B cell (primary cell): ENCODE results near the gene COG3. TPM values are rescaled to one million over a fixed set of nuclear protein-coding genes. Genes with fewer than 3 reads are reported as not detected.

Source experiments
- ATAC-seq: fragments of 200-7000 bp; cut with Tn5 transposase; one replicate; pipeline ENCODE4 v1.10.0; 2021; ENCODE audit warnings: low read depth, mild to moderate bottlenecking, moderate number of reproducible peaks, moderate library complexity
- CTCF ChIA-PET: fragments of 350-600 bp; sonication (Branson Sonifier 250); formaldehyde crosslinking; loops from one replicate; lab custom pipeline; 2021; ENCODE audit warnings: antibody characterized with exemption, inconsistent platforms; lab: Charles Lee
- POLR2A ChIA-PET: fragments of 350-600 bp; sonication (Branson Sonifier 250); formaldehyde crosslinking; loops from one replicate; lab custom pipeline; 2021; ENCODE audit warnings: antibody characterized with exemption; lab: Charles Lee
- DNase-seq: peaks from one replicate; pipeline ENCODE4 v3.0.0; 2013
- H2AFZ ChIP-seq: 2 replicates; pipeline ENCODE4 v1.6.1; 2012; ENCODE audit warnings: mild to moderate bottlenecking, low read depth, low read length; ENCODE audit not compliant: insufficient read depth, poor library complexity, severe bottlenecking
- H3K27ac ChIP-seq, 2 donors: 1 replicate in 1 of 2; 2 replicates in 1 of 2; pipeline ENCODE4 v1.5.1; 2012 to 2013; ENCODE audit warnings: low read length in 2 of 2, mild to moderate bottlenecking in 2 of 2, moderate library complexity in 1 of 2
- H3K27me3 ChIP-seq, 4 experiments: fragments of 200-600 bp in 1 of 4; sonication (generic) in 1 of 4; replicated peaks in 1 of 4; 1 replicate in 2 of 4; 2 replicates in 2 of 4; pipeline versions ENCODE4 v1.6.1 to v1.7.0; 2013 to 2016; ENCODE audit warnings: low read length in 3 of 4, mild to moderate bottlenecking in 2 of 4, mixed read lengths in 1 of 4, moderate library complexity in 1 of 4; ENCODE audit not compliant: insufficient read depth in 4 of 4, control insufficient read depth in 3 of 4; ENCODE audit errors: control extremely low read depth in 1 of 4
- H3K36me3 ChIP-seq, 2 experiments: replicated peaks in 1 of 2; 1 replicate in 1 of 2; 2 replicates in 1 of 2; pipeline versions ENCODE4 v1.6.1 to v1.7.1; 2013; ENCODE audit warnings: low read length in 1 of 2; ENCODE audit not compliant: insufficient read depth in 2 of 2, control insufficient read depth in 1 of 2; ENCODE audit errors: control extremely low read depth in 1 of 2, extremely low read depth in 1 of 2
- H3K4me1 ChIP-seq, 2 donors: fragments of 200-600 bp in 1 of 2; sonication (generic) in 1 of 2; 1 replicate in 1 of 2; 2 replicates in 1 of 2; pipeline versions ENCODE4 v1.5.1 to v1.6.1; 2013 to 2017; ENCODE audit warnings: low read length in 2 of 2; ENCODE audit not compliant: control insufficient read depth in 2 of 2, insufficient read depth in 2 of 2
- H3K4me2 ChIP-seq: replicated peaks from 2 replicates; pipeline ENCODE3; 2012; ENCODE audit warnings: mild to moderate bottlenecking, low read depth, low read length; ENCODE audit not compliant: poor library complexity, severe bottlenecking
- H3K4me3 ChIP-seq, 5 experiments: fragments of 200-600 bp in 1 of 5; sonication (generic) in 1 of 5; 1 replicate in 3 of 5; 2 replicates in 2 of 5; pipeline versions ENCODE4 v1.5.1 to v1.7.0; 2011 to 2016; ENCODE audit warnings: low read length in 4 of 5, mild to moderate bottlenecking in 4 of 5, low read depth in 2 of 5, control low read depth in 1 of 5, moderate library complexity in 1 of 5; ENCODE audit not compliant: insufficient read depth in 1 of 5; ENCODE audit errors: control extremely low read depth in 1 of 5, extremely low read depth in 1 of 5
- H3K79me2 ChIP-seq: fragments of 200-600 bp; sonication (generic); one replicate; pipeline ENCODE4 v1.6.0; 2016; ENCODE audit warnings: low read length; ENCODE audit not compliant: control insufficient read depth, insufficient read depth
- H3K9ac ChIP-seq: fragments of 200-600 bp; sonication (generic); 2 replicates; pipeline ENCODE4 v1.6.1; 2017; ENCODE audit warnings: mild to moderate bottlenecking, low read length, moderate library complexity
- H3K9me3 ChIP-seq, 3 donors: one replicate each; pipeline versions ENCODE4 v1.6.1 to v1.7.1; 2013; ENCODE audit warnings: low read length in 2 of 3; ENCODE audit not compliant: control insufficient read depth in 2 of 3, insufficient read depth in 1 of 3; ENCODE audit errors: control extremely low read depth in 1 of 3
- H4K20me1 ChIP-seq: 2 replicates; pipeline ENCODE4 v1.6.0; 2012; ENCODE audit warnings: mild to moderate bottlenecking, low read length; ENCODE audit not compliant: insufficient read depth, control insufficient read depth, poor library complexity, severe bottlenecking
- H3K27ac Mint-ChIP-seq: one replicate; pipeline ENCODE4 v1.8.0; 2021; ENCODE audit warnings: mixed read lengths
- H3K27me3 Mint-ChIP-seq: one replicate; pipeline ENCODE4 v1.8.0; 2021; ENCODE audit warnings: mixed read lengths
- H3K4me1 Mint-ChIP-seq: one replicate; pipeline ENCODE4 v1.8.0; 2021; ENCODE audit warnings: mixed read lengths
- H3K4me3 Mint-ChIP-seq: one replicate; pipeline ENCODE4 v1.8.0; 2021; ENCODE audit warnings: mixed read lengths
- H3K9me3 Mint-ChIP-seq: one replicate; pipeline ENCODE4 v1.8.0; 2022; ENCODE audit warnings: mixed read lengths; ENCODE audit not compliant: insufficient read depth
- CTCF ChIP-seq: fragments of 200-600 bp; IDR thresholded peaks from one replicate; pipeline ENCODE4 v1.8.0; 2022; ENCODE audit warnings: antibody characterized with exemption, mild to moderate bottlenecking
- EZH2 ChIP-seq: IDR thresholded peaks from 2 replicates; pipeline ENCODE4 v1.6.1; 2012; ENCODE audit warnings: borderline replicate concordance, low read depth, mild to moderate bottlenecking, moderate library complexity, low read length; ENCODE audit not compliant: insufficient read depth, poor library complexity, severe bottlenecking
- WGBS: methylation state at CpG from one replicate; pipeline ENCODE4 v1.1.5; 2013; ENCODE audit warnings: missing lambda C conversion rate; ENCODE audit not compliant: insufficient coverage; 5-methylcytosine and 5-hydroxymethylcytosine counted together
- intact Hi-C: fragments of 100-400 bp; cut with micrococcal nuclease; formaldehyde crosslinking; loops from one replicate; pipeline ENCODE4 v1.10.0; 2022
- polyA plus RNA-seq: library from polyadenylated mRNA; depleted of rRNA; stranded (reverse); fragments of >200 nt; gene quantifications from 2 replicates; pipeline ENCODE4 v1.2.3, GENCODE V29; 2012
- total RNA-seq, 2 donors: library from RNA; stranded (reverse); fragments of 120-200 nt in 1 of 2; gene quantifications; 1 replicate in 1 of 2; 2 replicates in 1 of 2; pipeline versions ENCODE4 v1.2.3 to v1.2.4, GENCODE V29; 2013 to 2022

Gene COG3
- total and polyA plus RNA-seq, 2 donors (not counting 1 experiment from before 2014, with no cell fraction given): 29.5 to 37.3 TPM

GRCh38 chr13:45538382-45538781, 73.6 kb downstream of the COG3 start:
- TF ChIP-seq CTCF (no peak), EZH2 (no peak)
- H3K4me3 ChIP-seq: no peak overlapping the region
- H3K36me3 ChIP-seq: peaks cover 0 to 25% of the 10 kb centered on the region in 2 experiments
- no peaks in the 10 kb centered on the region for H3K9me3 ChIP-seq
- 67% methylated on average over 1 of the region's 2 CpGs for WGBS
- DNase-seq: no peak
- H2AFZ ChIP-seq: no peak overlapping the region
- Mint-ChIP-seq H3K4me1 (no peaks in the 10 kb centered on the region), H3K4me3 (no peak overlapping the region), H3K27me3 (no peaks in the 10 kb centered on the region), H3K9me3 (no peaks in the 10 kb centered on the region), H3K27ac (no peak overlapping the region)
- intact Hi-C loops: no loop called here
- ChIA-PET CTCF (no interaction called here), POLR2A (no interaction called here)
- no peak overlapping the region for H3K4me2 ChIP-seq
- no peaks in the 10 kb centered on the region for H3K4me1 ChIP-seq
- H3K27me3 ChIP-seq: no peaks in the 10 kb centered on the region
- H3K9ac ChIP-seq: no peak overlapping the region
- no peaks in the 10 kb centered on the region for H3K79me2 ChIP-seq
- no peak overlapping the region for H3K27ac ChIP-seq
- ATAC-seq: no peak
- no peaks in the 10 kb centered on the region for H4K20me1 ChIP-seq

GRCh38 chr13:45540195-45540594, 75.5 kb downstream of the COG3 start:
- ChIA-PET POLR2A (no interaction called here), CTCF (no interaction called here)
- H3K36me3 ChIP-seq: peaks cover 0 to 9% of the 10 kb centered on the region in 2 experiments
- H3K4me3 ChIP-seq: no peak overlapping the region
- no peak overlapping the region for H2AFZ ChIP-seq
- Mint-ChIP-seq H3K4me3 (no peak overlapping the region), H3K9me3 (no peaks in the 10 kb centered on the region), H3K4me1 (no peaks in the 10 kb centered on the region), H3K27me3 (no peaks in the 10 kb centered on the region), H3K27ac (no peak overlapping the region)
- H4K20me1 ChIP-seq: no peaks in the 10 kb centered on the region
- intact Hi-C loops: no loop called here
- H3K9ac ChIP-seq: no peak overlapping the region
- WGBS: 80% methylated on average over 6 of the region's 6 CpGs
- H3K79me2 ChIP-seq: no peaks in the 10 kb centered on the region
- no peak overlapping the region for H3K4me2 ChIP-seq
- H3K4me1 ChIP-seq: no peaks in the 10 kb centered on the region
- DNase-seq: no peak
- H3K27ac ChIP-seq: no peak overlapping the region
- no peaks in the 10 kb centered on the region for H3K9me3 ChIP-seq
- no peaks in the 10 kb centered on the region for H3K27me3 ChIP-seq
- TF ChIP-seq CTCF (no peak), EZH2 (no peak)
- ATAC-seq: no peak
